AG10803 (cell line): ENCODE results near the gene VWF.

ENCODE experiments used
- DNase-seq: peaks from one replicate; pipeline ENCODE4 v3.0.0; 2010; ENCODE audit warnings: low read depth
- H3K4me3 ChIP-seq: 2 replicates; pipeline ENCODE4 v1.5.1; 2011; ENCODE audit warnings: mild to moderate bottlenecking, low read length, control low read depth
- TF ChIP-seq, protein P1 (sequence below): conservative IDR thresholded peaks from 2 replicates; pipeline ENCODE4 v1.5.1; 2011; ENCODE audit warnings: mild to moderate bottlenecking, low read length, control low read depth, inconsistent platforms

VWF gene

DNA sequence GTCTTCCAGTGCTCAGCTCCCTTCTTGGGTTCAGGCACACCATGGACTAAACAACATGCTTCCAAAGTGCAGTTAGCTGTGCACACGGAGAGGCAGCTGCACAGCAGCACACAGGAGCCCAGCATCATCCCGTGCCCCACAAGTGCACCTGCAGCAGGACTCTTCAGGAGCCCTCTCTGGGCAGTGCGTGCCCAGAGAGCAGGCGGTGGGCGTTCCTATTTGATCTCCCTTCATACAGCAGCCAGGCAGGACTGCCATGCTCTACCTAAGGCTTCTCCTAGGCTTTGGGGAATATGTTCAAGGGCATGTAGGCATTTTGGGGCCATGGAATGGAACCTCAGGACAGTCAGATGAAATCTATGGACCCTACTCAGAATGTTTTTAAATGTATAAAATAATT, 214.9 kb downstream of the VWF start:
- no peak overlapping the region for H3K4me3 ChIP-seq
- TF ChIP-seq, protein P1, sequence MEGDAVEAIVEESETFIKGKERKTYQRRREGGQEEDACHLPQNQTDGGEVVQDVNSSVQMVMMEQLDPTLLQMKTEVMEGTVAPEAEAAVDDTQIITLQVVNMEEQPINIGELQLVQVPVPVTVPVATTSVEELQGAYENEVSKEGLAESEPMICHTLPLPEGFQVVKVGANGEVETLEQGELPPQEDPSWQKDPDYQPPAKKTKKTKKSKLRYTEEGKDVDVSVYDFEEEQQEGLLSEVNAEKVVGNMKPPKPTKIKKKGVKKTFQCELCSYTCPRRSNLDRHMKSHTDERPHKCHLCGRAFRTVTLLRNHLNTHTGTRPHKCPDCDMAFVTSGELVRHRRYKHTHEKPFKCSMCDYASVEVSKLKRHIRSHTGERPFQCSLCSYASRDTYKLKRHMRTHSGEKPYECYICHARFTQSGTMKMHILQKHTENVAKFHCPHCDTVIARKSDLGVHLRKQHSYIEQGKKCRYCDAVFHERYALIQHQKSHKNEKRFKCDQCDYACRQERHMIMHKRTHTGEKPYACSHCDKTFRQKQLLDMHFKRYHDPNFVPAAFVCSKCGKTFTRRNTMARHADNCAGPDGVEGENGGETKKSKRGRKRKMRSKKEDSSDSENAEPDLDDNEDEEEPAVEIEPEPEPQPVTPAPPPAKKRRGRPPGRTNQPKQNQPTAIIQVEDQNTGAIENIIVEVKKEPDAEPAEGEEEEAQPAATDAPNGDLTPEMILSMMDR = no peak
- DNase-seq = no peak

DNA sequence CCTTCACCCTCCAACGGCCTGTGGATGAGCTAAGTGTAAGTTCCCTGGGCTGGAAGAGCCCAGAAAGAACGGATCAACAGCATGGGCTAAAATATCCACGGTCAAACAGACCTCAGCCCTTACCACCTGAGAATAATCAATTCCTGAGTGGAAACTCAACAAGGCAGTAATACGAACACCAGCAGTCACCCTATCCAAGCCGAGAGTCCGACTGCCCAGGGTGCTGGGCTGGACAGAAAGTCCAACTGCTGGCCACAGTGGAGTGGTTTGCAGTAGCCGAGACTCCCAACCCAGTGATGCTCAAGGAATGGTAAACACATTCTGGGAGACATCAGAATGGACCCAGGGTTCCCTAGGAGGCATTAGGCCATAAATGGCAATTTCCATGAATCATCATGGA, 216.2 kb downstream of the VWF start:
- TF ChIP-seq, protein P1 = no peak
- H3K4me3 ChIP-seq = no peak overlapping the region
- no peak for DNase-seq

DNA sequence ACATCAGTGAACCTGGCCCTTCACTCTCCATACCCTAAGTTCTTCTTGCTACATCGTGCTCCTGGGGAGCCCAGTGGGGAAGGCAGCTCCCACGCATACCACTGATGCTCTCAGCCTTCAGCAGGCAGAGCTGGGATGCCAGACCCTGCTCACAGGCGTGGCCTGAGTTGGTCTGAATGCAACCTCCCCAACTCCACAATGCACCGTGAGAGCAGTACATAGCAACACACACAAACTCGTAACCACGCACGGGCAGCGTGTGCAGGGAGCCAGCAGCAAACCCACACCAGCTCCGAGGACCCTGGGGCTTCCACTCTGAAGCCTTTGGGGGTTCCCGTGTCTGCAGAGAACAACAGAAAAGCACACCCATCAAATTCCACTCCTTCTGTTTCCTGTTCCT, 216.7 kb downstream of the VWF start:
- H3K4me3 ChIP-seq = no peak overlapping the region
- TF ChIP-seq, protein P1 = no peak
- no peak for DNase-seq

DNA sequence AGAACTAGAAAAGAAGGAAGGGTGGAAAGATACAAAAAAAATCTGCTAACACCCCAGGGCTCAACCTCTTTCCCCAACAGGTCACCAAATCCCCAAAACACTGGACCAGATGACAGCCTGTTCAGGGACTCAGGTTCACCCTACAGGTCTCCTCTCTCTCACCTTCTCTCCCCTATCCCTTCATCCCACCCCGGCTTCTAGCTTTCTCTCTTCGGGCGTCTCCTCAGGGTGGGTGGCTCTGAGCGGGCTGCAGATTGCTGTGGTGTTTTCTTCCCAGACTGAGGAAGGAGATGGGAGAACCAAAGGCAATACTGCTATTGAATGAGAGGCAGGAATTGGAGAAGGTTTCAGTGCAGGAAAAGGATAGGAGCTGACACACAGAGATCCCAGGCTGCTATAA, 218.7 kb downstream of the VWF start:
- H3K4me3 ChIP-seq = no peak overlapping the region
- DNase-seq = no peak
- TF ChIP-seq, protein P1 = no peak

DNA sequence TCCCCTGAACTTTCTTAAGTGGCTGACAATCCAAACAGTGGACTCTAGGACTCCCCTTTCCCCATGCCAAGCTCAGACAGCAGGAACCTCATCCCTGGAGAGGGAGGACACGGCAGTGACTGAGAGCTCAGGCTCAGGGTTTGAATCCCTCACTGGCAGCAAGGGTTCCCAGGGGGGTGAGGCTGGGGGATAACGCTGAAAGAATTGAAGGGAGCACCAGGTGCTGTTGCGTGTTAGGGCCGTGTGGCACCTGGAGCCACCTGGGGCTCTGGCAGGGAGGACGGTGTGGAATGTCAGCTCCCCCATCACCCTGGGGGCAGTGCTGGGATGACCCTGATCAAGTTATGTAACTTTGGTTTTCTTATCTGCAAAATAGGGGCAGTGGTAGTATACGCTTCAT, 219.5 kb downstream of the VWF start:
- DNase-seq = no peak
- TF ChIP-seq, protein P1 = no peak
- H3K4me3 ChIP-seq = no peak overlapping the region

DNA sequence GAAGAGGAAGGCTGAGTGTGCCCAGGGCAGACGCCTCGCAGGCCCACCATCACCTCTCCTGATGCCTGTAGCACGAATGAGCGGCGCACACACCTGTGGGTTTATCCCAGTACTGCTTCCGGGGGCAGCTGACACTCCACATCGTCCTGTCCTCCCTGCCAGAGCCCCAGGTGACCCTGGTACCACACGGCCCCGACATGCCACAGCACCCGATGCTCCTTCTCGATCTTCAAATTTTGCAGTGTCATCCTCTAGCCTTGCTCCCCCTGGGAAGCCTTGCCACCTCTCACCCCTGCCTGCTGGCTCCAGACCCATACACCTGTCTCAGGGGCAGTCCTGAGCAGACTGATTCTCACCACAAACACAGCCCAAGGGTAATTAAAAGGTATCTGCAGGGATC, 220.0 kb downstream of the VWF start:
- TF ChIP-seq, protein P1 = no peak
- DNase-seq = no peak
- no peak overlapping the region for H3K4me3 ChIP-seq

DNA sequence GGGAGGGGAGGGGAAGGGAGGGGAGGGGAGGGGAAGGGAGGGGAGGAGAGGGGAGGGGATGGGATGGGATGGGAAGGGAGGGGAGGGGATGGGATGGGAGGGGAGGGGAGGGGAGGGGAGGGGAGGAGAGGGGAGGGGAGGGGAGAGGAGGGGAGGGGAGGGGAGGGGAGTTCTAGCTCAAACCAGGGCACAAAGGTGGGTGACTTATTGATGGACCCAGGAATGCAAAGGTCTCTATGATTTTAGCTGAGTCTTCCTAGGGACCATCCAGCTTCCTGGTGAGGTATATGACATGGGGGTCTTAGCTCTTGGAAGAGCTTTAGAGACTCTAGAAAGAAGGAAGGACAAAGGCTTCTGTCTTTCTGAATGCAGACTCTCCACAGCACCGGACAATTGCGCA, 221.7 kb downstream of the VWF start:
- DNase-seq = no peak
- TF ChIP-seq, protein P1 = no peak

More for the DNA sequence above, 221.7 kb downstream of the VWF start:
- H3K4me3 ChIP-seq = no peak overlapping the region
